ENCODE data around the gene DOCK8.
"Not testable (repeated sequence)": the region's sequence is repeated elsewhere in the genome, so short reads cannot be mapped to it uniquely, and the experiment has no call there.

GRCh38 chr9:169757-170156 is 44.9 kb upstream of the DOCK8 start:
- TF ChIP-seq POLR2A, CTCF, EP300 (IDR thresholded peaks at IDR 0.05): not testable (repeated sequence)
